CD4-positive, alpha-beta T cell treated with Interleukin-12 subunit alpha and Interleukin-12 subunit beta, for 1 hour (primary cell): ENCODE results near the gene HES5.

Experiments
- DNase-seq: peaks from one replicate; pipeline ENCODE4 v3.0.0-alpha.2; 2020

HES5 gene

DNA sequence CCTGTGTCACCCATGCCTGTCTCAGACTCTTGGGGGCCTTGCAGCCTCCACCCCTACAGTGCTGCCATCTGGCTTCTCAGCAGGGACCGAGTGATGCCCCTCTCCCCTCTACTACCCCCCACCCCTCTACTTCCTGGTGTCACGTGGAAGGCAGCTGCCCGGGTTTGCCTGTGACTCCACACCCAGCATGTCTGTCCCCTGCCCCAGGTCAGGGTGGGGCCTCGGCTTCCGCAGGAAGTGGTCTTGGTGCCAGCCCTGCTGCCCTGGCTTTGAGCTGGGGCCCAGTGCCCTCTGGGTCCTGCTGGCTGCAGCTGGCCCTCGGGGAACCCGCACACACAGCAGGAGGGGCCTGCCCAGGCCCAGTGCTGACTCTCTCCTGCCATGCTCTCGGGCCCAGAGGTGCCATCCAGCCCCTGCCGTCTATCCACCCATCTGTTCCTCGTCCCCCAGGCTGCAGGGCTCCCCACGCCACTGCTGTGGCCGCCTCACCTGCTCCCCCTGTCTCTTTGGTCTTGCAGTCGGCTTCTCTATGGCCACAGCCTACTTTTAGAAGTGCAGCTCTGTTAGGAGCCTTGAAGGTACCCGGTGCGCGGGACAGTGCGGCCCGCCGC lies 30.0 kb downstream of the HES5 start:
- DNase-seq: peak; percentile 29

DNA sequence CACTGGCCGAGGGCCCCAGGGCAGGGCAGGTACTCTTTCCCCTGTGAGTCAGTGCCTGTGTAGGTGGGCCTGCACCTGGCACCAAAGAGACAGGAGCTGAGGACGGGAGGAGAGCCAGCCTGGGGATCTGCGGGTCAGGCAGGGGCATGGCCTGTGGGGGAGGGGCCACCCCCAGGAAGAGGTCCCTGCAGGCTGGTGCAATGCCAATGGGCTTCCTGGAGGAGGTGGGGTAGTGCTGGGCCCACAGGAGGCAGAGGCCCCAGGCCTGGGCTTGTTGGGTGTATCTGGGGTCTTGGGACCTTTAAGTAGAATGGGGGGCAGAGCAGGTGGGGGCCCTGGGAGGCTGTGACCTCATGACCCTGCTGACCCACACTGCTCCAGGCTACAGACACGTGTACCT lies 30.8 kb downstream of the HES5 start:
- no peak for DNase-seq

DNA sequence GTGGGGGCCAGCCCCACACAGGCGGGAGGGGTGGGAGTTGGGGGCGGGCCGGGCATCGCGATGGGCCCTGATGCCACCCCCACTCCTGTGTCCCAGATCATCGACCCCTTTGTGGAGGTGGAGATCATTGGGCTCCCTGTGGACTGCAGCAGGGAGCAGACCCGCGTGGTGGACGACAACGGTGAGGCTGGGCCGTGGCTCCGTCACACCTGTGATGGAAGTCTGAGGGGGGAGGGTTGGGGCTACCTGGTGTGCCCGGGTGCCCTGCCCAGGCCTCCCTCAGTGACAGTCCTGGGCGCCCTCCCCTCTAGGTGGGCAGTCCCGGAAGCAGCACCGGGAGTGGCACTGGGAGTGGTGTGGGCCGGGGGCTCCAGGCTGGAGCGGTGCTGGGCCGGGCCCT lies 31.4 kb downstream of the HES5 start:
- DNase-seq: no peak

DNA sequence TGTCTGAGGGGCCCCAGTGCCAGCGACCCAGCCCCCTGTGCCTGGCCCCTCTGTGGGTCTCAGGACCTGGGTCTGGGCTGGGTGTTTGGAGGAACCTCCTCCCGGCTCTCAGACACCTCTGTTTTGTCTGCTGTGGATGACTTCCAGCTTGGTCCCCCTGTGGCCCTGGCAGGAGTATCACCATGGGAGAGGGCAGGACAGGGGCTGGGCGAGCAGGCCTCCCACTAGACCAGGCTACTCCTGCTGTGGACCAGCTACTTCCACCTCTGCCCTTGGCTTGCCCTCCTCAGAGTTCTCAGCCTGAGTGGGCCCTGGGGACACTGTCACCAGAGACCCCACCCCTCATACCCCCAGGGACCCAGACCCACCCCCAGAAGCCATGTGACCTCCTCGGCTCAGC lies 32.2 kb downstream of the HES5 start:
- DNase-seq: no peak

DNA sequence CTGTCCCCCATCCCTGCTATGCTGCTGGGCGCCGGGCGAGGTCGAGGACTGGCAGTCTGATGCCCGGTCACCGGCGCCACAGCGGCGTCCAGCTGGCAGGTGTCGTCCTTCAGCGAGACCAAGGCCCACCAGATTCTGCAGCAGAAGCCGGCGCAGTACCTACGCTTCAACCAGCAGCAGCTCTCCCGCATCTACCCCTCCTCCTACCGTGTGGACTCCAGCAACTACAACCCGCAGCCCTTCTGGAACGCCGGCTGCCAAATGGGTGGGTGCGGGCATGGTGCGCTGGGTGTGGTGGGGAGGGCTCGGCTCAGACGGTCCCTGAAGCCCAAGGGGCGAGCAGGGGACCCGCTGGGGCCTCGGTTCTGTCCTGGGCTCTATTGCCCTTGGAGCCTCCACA lies 33.3 kb downstream of the HES5 start:
- no peak for DNase-seq

DNA sequence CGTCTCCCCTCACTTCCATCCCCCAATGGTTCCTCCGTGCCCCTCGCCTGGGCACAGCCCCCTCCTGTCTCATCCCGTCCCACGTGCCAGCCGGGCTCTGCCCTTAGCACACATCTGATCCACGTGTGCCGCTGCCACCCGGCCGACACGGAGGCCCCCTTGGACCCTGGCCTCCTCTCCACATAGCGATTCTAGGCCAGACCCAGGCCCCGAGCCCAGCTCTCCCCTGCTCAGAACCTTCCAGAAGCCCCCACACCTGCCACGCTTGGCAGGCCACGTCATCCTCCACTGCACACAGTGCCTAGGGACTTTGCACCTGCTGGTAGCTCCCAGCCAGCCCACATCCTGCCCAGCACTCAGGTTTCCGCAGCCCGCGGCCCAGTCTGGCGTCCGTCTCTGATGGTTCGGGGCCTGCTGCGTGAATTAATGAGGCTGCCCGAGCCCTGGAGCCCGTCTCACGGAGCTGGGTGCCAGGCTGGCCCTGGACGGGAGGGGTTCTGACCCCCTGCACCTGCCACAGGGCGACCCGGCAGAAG lies 33.9 kb downstream of the HES5 start:
- DNase-seq: peak; percentile 51

DNA sequence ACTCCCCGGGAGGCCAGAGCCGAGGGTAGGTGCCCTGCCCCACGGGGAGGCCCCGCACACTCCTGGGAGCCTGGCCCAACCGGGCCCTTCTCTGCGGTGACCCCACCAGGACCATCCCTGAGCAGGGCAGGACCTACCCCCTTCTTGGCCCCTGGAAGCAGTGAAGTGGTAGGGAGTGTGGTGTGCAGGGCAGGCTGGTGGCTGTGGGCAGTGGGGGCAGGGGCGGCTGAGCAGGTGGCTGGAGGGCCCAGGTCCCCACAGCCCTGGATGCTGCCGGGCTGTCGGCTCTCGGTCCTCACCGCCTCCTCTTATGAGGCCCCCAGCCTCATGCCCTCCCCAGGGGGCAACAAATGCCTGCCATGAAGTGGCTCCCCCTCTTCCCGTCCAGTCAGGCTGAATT lies 34.5 kb downstream of the HES5 start:
- DNase-seq: no peak

DNA sequence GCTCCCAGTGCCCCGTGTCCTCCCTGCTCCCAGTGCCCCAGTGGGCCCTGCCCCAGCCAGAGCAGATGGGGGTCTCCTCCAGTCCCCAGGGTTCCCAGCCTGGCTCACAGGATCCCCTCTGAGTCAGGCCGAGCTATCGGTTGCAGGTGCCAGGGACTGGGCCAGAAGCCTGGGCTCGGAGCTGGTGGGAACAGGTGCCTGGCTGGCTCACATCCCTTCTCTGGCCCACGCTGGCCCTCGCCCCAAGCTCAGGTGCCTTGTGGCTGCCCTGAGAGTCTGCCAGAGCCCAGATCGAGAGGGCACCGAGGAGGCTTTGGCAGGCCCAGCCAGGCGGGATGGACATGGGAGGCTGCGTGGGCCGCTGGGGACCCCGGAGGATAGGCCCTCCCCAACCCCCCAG lies 35.0 kb downstream of the HES5 start:
- no peak for DNase-seq

DNA sequence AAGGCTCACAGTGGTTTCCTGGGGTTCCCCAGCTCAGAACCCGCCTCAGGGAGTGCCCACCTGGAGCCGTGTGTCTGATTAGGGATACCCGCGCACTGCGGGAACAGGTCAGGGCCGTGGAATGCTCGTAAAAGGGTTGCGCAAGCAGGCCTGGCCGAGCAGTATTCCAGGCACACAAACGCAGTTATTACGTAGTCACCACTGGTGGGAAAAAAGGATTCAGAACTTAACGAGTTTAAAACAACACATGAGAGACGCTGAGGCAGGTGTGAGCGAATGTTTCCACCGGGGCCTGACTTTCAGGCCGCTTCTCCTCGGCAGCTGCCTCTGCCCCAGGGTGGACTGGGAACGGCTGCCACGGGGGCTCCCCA lies 35.8 kb downstream of the HES5 start:
- no peak for DNase-seq

DNA sequence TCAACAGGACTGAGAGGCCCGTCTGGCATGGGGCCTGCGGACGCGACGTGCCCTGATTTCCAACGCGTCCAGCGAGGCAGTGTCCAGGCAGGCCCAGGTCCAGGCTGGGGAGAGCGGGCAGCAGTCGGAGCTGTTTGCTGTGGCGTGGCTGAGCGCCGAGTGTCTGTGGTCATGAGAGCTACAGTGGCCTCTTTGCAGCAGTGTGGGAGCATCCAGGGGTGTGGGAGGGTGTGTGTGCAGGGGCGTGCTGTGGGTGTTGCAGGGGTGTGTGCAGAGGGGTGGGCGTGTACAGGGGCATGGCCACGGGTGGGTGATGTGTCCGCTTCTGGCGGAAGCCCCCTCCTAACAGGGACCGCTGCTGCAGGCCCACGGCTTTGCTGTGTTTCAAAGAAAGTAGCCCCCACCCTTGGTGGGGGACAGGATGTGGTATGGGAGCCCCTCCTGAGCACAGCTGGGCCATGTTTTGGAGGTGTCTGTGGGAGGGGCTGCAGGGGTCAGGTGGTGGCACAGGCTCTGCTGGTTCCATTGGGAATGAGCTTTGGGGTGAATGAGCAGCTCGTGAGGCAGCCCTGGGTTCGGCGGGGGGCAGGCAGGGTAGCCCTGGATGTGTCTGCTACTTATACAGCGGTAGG lies 36.3 kb downstream of the HES5 start:
- DNase-seq: peak; percentile 22

DNA sequence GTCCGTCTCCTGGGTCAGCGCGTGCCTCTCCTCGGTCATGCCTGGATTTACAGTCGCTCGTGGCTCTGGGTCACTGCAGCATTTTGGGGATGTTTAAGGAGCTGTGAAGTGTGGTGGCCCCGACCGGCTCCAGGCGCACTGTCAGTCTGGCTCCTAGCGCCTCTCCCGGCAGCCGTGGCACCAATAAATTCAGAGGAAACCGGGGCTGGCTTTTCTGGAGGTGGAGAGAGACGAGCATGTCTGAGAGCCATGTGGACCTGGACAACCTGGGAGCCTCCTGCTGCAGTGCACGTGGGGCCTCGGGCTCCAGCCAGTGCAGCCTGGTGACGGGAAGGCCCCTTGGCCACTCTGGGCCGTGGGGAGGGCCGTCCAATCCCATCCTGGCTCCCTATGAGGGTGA lies 36.8 kb downstream of the HES5 start:
- no peak for DNase-seq

DNA sequence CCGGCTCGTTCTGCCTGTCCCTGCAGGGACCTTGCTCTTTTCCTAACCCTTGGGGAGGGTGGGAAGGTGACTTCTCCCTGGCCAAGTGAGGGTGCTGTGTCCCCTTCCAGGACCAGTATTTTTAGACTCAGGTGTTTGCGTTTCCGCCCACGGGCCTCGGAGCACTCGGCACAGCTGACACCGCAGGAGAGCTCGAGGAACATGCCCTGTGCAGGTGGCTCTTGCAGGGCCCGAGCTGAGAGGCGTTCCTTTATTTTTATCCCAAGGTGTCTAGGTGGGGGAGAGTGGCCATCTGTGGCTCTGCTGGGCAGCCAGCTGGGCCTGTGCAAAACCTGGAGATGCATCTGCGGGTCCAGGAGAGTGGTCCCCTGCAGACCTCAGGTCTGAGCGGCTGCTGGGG lies 38.0 kb downstream of the HES5 start:
- DNase-seq: no peak

DNA sequence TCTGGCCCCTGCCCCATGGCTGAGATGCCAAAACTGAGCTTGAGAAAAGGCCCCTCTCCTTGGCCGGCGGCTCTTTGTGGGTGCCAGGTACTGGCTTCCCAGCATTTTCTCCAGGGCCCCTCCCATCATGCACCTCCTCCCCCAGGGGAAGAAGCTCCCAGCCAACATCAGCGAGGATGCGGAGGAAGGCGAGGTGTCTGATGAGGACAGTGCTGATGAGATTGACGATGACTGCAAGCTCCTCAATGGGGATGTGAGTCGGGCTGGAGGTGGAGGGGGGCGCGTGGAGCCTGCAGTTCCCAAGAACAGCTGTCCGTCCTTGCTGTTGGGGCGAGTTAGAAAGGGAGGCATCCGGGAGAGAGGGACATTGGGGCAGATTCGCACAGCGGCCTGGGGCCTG lies 40.4 kb downstream of the HES5 start:
- DNase-seq: no peak

DNA sequence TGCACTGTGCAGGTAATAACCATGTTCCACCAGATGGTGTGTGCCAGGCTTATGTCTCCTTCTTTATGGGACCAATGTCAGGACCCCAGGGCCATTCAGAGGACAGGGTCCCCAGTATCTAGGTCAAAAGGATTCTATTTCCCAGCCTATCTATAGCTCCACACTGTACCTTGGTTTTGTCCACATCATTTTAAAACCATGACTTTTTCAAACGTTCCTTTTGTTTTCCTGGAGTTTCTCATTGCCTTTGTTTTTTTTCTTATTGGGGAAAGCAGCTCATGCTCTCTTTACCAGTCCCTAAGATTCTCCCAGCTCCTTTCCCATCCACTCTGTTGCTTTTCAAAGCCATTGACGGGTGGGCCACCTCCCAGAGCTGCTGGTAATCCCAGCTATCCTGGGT lies 41.4 kb downstream of the HES5 start:
- no peak for DNase-seq

DNA sequence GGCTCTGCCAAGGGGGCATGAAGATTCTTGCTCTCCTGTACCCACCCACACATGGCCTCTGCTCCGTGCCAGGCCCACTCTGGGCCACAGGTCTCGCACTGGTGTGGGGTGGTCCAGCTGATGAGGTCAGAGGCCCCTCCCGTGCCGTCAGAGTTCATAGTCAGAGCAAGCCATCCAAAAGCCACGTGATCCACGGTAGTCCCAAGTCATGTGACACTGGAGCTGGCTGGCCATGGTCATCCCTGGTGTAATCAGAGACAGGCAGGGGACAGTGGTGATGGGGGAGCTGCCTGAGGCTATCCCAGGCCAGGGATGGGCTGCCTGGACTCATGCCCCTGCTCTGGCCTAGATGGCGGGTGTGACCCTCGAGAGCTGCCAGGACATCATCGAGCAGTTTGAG lies 43.5 kb downstream of the HES5 start:
- no peak for DNase-seq

DNA sequence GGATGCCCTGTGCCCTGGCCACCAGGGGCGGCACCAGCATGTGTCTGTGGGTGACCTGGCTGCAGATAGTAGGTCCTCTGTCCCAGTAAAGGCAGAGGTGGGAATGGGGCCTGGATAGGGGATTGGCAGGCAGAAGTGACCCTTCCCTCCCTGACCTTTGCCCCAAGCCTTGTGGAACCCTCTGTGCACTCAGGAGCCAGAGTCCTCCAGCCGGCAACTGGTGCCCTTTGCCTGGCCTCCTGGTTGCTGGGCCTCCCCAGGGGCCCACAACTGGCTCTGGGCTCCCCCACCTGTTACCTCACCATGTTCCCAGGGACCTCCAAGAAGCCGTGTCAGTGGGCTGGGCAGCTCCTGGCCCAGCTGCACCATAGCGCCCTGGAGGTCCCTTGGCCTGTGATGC lies 44.0 kb downstream of the HES5 start:
- no peak for DNase-seq

DNA sequence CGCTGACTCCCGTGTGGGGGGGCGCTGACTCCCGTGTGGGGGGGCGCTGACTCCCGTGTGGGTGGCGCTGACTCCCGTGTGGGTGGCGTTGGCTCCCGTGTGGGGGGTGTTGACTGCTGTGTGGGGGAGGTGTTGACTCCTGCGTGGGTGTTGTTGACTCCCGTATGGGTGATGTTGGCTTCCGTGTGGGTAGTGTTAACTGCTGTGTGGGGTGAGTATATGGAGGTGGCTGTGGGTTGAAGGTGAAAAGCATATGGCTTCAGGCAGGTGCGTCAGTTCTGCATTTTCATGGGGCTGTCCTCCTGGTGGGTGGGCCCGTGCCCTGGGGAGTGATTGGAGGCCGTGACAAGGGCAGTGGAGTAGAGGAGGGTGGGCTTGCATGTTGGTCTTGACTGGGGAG lies 46.1 kb downstream of the HES5 start:
- no peak for DNase-seq

DNA sequence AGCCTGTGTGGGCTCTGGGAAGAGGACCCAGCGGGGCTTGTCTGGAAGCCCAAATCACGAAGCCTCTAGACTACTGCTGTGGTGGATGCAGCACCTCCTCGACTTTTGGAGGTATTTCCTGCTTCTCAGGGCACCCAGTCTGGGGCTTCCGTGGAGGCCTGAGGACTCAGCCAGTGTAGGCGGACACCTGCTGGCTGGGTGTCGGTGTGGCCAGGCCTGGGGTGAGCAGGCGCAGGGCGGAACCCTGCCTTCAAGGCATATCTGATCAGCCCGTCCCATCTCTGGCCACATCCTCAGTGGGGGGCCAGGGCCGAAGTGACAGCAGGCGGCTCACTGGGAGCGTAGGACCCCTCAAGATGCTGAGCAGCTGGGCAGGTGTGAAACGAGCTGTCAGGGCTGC lies 47.0 kb downstream of the HES5 start:
- DNase-seq: no peak

DNA sequence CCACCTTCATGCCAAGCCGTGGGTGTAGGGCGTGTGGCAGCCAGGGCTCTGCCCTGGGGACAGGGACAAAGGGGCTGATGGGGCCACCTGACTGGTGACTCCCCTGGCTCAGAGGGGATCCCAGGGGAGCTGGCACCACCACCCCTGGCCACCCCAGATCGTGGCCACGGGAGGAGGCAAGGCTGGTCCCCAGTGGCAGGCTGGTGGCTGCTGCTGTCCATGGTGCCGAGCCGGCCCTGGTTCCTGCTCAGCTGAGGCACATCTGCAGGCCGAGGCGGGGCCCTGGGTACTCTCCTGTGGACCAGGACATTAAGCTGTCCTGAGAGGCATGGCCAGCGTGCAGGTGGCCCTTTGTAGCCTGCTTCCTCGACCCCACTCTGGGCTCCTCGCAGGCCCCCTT lies 47.5 kb downstream of the HES5 start:
- no peak for DNase-seq

DNA sequence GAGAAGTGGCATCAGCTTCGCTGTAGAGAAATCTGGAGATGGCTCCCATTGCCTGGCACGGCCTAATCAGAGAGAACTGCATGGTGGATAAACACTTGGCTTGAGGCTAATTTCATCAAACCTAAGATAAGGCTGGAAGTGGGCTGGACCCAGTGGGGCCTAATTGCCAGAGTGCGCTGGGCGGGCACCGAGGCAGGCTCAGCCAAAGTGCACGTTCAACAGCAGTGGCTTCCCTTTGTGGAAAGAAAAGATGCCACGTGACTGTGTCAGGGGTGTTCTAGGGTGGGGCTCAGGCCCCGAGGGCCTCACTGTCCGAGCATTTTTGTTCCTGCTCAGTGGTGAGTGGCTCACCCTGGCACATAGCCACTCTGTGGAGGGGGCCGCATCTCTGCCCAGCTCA lies 48.2 kb downstream of the HES5 start:
- DNase-seq: no peak

DNA sequence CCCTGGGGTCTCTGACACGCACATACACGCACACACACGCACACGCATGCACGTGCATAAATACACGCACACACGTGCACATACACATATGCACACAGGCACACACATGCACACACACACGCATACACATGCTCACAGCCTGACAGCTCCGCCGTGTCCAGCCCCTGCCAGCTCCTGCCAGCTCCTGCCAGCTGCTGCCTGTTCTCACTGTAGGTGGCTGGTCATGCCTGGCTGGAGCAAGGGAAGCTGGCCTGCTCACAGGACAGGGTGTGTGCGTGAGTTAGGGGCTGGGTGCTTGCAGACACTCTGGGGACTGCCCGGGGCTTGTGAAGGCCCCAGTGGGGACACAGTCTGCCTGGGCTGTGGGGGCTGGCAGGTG lies 49.1 kb downstream of the HES5 start:
- no peak for DNase-seq

DNA sequence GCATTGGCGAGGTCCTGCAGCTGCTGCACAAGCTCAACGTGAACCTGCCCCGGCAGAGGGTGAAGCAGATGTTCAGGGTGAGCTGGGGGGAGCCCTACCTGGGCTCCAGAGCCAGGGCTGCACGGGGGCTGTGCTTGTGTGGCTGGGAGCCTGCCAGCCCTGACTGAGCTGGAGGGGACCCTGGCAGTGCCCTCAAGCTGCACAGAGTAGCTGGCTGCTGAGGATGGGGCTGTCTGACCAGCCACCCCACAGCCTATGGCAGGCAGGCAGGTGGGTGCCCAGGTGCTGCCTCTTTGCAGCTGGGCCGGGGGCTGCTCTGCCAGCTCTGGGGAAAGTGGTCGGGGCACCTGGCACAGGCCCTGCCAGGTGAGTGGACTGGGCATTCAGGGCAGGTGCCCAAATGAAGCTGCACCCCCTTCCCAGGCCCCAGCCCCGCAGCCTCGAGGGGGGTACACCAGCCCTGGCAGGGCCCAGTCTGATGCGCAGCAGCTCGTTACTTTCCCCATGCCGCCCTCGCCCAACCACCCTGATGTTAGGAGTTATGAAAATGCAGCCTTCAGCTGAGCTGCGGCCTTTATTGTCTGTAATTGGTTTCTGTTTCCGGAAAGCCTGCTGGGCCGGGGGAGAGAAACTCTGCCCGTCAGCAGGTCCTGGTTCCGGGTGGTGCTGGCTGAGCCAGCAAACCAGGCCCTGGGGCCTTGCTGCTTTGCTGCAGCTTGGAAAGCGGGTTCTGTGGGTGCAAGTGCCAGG lies 49.7 kb downstream of the HES5 start:
- no peak for DNase-seq

DNA sequence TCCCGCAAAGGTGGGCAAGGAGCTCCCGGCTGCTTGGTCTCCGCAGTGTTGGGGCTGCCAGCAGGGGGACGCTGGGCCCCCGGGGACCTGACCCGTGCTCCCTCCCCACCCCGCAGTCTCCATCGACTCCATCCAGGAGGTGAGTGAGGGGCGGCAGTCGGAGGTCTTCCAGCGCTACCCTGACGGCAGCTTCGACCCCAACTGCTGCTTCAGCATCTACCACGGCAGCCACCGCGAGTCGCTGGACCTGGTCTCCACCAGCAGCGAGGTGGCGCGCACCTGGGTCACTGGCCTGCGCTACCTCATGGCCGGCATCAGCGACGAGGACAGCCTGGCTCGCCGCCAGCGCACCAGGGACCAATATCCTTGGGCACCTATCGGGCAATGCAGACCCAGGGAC lies 50.4 kb downstream of the HES5 start:
- DNase-seq: no peak

DNA sequence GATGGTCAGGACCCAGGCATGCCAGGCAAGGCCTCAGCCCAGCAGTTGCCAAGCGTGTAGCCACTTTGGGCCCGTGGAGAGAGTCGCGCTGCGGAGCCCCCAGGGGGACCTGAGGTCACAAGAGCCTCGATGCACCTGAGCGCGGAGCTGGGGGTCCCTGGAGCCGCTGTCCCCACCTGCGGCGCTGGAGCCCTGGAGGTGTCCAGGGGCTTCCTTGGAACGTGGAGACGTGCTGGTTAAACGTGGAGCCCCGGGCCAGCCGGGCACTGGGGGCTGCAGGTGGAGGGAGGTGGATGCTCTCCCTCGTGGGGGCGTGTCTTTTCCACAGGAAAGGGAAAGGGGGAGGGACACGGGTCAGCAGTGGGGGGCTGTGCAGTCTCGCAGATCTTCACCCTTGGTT lies 50.9 kb downstream of the HES5 start:
- no peak for DNase-seq
